HG02798 (cell line): ENCODE measurements around the gene AXIN1.

ENCODE experiments used
- ATAC-seq: cut with Tn5 transposase; IDR thresholded peaks from one replicate; pipeline ENCODE4 v1.9.1; 2021; ENCODE audit warnings: mild to moderate bottlenecking; ENCODE audit not compliant: unreplicated experiment, poor library complexity

The AXIN1 gene

DNA sequence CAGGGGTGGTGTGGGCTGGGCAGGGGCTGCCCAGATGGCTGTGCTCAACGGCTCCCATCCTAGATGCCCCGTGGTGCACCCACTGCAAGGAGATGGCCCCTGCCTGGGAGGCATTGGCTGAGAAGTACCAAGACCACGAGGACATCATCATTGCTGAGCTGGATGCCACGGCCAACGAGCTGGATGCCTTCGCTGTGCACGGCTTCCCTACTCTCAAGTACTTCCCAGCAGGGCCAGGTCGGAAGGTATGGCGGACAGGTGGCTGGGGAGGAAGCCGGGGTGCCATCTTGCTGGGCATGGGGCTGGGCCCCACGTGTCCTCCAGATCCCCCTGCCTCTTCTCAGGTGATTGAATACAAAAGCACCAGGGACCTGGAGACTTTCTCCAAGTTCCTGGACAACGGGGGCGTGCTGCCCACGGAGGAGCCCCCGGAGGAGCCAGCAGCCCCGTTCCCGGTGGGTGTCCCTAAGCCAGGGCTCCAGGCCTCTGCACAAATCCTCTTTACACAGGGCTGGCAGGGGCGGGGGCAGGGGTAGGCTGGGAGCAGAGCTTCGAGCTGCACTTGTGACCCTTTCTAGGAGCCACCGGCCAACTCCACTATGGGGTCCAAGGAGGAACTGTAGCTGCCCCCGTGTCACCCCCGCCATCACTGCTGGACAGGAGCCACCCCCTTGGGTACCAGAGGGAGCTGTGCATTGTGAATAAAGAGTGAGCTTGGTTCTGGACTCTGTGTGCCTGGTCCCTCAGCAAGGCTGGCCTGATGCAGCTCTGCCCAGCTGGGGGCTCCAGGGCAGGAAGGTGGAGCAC is 65.8 kb downstream of the AXIN1 start:
- ATAC-seq: no peak

DNA sequence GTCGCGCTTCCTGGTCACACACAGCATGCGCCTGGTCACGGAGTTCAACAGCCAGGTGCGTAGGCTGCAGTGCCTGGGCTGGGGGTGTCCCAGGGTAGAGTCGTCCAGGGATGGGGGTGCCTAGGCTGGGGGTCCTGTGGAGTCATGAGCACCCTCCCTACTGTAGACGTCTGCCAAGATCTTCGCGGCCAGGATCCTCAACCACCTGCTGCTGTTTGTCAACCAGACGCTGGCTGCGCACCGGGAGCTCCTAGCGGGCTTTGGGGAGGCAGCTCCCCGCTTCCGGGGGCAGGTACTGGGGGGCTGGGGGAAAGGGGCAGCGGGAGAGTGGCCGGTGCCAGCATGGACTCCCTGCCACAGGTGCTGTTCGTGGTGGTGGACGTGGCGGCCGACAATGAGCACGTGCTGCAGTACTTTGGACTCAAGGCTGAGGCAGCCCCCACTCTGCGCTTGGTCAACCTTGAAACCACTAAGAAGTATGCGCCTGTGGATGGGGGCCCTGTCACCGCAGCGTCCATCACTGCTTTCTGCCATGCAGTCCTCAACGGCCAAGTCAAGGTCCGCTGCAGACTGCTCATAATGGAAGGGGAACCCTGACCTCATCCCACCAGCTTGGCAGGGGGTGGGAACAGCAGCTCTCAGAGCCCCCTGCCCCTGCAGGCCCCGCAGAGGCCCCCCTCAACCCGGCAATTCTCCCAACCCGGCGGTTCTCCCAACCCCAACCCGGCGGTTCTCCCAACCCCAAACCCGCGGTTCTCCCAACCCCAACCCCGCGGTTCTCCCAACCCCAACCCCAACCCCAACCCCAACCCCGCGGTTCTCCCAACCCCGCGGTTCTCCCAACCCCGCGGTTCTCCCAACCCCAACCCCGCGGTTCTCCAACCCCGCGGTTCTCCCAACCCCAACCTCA is 67.1 kb downstream of the AXIN1 start:
- no peak for ATAC-seq

DNA sequence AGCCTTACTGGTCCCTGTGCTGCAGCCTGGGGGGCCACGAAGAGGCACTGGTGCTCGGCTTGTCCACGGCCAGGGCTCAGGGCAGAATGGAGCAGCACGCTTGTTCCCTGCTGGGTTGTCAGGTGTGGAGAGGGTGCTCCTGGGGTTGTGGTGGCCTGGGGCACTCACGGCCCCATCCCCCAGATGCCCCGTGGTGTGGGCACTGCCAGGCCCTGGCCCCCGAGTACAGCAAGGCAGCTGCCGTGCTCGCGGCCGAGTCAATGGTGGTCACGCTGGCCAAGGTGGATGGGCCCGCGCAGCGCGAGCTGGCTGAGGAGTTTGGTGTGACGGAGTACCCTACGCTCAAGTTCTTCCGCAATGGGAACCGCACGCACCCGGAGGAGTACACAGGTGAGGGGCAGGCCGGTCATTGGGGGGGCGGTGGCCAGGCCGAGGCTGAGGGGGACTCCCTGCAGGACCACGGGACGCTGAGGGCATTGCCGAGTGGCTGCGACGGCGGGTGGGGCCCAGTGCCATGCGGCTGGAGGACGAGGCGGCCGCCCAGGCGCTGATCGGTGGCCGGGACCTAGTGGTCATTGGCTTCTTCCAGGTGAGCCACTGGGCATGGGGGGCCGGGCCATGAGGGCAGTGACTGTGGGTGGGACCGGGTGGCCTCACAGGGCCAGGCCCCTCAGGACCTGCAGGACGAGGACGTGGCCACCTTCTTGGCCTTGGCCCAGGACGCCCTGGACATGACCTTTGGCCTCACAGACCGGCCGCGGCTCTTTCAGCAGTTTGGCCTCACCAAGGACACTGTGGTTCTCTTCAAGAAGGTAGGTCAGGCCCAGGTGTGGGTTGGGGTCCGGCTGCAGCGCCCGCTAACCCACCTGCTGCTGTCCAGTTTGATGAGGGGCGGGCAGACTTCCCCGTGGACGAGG is 68.1 kb downstream of the AXIN1 start:
- ATAC-seq: no peak

DNA sequence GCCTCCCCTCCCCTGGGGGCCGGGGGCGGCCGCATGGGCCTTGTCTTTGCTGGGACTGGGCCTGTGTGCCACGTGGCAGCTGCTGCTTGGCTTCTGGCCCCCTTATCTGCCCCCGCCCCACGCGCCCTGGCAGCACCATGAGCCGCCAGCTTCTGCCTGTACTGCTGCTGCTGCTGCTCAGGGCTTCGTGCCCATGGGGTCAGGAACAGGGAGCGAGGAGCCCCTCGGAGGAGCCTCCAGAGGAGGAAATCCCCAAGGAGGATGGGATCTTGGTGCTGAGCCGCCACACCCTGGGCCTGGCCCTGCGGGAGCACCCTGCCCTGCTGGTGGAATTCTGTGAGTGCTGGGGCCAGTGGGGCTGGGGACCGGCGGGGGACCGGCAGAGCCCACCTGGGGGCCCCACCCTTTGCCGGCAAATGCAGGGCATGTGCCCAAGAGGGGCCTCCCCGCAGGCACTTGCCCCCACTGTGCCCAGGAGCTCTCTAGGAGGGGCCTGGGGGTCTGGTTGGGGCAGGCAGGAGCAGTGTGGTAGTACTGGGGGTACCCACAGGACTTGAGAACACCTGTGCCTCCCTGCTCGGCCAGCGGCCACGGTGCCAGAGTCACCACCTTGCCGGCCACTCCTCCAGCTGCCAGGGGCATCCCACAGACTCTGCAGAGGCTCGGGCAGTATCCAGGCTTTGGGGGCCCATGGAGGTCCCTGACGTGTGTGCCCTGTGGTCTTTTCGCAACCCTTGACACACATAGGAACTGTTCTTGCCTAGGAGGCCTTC is 69.3 kb downstream of the AXIN1 start, which contains the start of gene PDIA2:
Gene PDIA2, plus strand, starts transcription at position 132 of the 773 bp plus-strand sequence. Its CDS starts 6 bp downstream, at position 138.
- no peak for ATAC-seq

DNA sequence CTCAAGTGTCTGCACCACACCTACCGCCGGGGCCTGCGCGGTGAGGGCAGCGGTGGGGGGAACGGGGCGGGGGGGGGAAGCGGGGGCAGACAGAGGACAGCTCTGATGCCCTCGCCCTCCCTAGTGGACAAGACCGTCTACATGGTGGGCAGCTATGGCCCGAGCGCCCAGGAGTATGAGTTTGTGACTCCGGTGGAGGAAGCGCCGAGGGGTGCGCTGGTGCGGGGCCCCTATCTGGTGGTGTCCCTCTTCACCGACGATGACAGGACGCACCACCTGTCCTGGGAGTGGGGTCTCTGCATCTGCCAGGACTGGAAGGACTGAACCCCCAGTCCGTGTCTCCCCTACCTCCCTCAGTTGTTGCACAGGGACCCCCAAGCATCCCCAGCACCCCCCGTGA is 70.0 kb downstream of the AXIN1 start:
- no peak for ATAC-seq

DNA sequence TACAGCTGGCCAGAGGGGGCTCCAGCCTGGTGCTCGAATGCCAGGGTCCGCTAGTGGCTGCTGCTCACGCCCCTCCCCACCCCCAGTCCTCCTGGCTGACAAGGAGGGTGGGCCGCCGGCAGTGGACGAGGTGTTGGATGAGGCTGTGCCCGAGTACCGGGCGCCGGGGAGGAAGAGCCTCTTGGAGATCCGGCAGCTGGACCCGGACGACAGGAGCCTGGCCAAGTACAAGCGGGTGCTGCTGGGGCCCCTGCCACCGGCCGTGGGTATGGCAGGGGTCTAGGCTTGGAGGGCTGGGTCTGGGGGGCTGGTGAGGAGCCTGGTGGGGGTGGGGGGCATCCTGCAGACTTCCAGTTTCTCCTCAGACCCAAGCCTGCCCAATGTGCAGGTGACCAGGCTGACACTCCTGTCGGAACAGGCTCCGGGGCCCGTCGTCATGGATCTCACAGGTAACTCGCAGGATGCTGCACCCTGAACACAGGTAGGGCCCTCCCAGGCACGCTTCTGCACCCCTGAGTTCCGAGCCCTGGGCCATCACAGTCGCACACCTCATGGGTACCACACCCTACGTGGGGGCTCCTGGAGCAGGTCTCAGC is 70.8 kb downstream of the AXIN1 start:
- no peak for ATAC-seq

DNA sequence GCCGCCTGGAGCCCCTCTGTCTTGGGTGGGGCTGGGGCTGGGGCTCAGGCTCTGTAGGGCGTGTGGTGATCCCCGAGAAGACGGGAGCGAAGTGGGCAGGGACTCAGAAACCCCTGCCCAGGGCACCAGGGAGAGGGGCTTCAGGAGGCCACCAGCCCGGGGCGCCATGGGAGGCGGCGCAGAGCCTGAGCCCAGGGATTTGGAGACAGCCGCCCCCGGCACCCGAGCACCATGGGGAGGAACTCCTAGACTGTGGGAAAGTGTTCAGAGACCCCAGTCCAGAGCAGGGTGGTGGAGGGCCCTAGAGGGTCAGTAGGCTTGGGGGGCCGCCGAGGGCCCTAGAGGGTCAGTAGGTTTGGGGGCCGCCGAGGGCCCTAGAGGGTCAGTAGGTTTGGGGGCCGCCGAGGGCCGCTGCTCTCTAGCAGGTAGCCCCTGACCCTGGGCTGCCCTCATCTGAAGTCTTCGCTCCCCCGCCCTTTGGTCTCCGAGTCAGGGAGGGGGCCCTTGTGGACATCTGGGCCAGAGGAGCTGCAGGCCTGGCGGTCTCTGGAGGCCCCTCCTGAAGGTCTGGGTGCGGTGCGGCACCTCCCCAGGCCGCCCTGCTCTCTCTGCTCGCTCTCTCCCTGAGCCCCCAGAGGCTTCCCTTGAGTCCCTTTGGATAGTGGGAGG is 71.4 kb downstream of the AXIN1 start:
- no peak for ATAC-seq

DNA sequence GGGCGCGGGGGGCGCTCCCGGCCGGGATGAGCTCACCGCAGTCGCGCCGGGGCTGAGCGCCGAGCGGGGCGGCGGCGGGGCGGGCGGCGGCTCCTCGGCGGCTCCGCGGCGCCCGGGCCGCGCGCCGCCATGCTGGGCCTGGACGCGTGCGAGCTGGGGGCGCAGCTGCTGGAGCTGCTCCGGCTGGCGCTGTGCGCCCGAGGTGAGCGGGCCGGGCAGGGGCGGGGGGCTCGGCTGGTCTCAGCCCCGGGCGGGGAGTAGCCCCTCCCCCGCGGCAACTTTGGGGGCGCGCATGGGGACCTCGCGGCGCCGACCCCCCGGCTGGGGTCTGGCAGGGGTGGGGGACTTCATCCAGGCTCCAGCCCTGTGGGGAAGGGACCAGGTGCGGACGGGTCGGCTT is 72.0 kb downstream of the AXIN1 start, which contains the start of gene ARHGDIG:
Gene ARHGDIG, plus strand, starts transcription at position 40 of the 400 bp plus-strand sequence. Its CDS starts 90 bp downstream, at position 130.
- no peak for ATAC-seq

DNA sequence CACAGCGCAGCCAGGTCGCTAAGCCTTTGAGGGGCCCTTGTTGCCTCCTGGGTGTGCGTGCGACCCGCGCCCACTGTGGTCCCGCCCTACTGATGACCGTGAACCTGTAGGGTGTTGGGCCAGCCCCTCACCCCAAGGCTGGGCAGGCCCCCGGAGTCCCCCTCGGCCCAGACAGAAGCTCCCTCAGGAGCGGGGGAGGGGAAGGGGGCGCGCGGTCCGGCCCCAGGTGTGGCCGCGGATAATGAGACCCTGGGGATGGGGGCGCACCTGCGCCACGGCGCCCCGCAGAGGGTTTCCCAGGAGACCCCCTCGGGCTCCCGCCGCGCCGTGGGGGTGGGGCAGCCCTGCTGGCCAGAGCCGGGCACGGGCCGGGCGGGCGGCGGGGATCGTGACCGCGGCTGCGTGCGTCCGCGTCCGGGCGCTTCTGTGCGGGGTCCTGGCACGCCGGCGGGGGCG is 72.5 kb downstream of the AXIN1 start:
- ATAC-seq: no peak

DNA sequence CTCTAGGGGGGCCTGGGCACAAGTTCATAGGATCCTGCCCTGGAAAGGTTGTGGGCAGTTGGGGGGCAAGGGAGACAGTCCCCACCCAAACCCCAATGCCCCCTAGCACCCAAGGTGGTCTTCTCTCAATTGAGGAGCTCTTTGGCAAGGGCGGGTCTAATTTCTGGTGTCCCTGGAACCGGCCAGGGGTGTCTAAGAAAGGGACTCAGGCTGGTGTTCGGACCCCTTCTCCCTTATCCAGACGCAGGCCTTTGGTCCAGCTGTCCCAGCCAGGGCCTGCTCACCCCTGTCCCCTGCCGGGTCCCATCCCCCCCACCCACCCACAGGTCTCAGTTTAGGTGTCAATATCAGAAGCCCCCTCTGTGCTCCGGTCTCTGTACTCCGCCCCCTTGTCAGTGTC is 73.0 kb downstream of the AXIN1 start:
- ATAC-seq: no peak

DNA sequence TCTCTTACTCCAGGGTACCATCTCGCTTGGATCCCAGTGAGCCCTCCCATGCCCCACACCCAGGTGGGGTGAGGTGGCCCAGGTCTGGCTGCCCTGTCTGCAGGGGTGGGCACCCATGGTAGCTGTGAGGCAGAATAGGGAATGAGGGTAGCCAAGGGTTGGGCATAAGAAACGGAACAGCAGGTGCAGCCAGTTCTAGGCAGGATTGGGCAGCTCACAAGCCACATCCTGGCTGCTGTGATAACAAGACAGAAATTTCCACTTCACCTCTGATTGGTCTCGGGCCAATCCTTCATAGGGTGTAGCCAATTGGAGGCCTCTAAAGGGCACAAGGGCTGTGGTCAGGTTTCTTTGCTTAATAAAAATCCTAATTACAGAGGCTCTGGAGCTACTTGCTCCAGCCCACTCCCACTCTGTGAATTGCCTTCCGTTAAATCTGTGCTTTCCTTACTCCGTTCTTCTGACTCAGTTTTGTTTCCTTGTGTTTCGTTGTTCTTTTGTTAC is 73.6 kb downstream of the AXIN1 start:
- no peak for ATAC-seq

DNA sequence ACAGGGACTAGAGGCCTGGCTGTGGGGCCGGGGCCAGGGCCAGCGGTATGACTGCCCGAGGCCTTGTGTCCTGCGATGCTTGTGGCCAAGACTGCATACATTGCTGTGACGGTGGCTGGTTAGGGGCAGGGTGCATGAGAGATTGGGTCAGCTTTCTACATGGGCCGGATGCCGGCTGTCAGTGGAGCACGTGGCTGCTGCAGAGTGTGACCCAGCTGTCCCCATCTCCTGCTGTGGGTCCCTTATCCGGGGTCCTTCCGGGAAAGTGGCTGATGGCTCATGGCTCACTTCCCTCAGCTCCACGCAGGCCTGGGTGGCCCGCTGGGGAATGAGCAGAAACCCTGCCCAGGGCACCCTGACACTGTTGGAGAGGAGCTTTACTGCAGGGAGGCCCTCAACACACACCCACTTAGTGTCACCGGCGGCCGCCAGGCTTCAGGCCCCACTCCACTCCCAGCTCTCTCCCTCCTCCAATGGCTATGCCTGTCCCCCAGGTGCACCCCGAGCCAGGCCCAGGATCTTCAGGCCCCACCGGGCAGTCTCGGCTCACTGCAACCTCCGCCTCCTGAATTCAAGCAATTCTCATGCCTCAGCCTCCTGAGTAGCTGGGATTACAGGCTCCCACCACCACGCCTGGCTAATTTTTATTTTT is 76.0 kb downstream of the AXIN1 start:
- no peak for ATAC-seq

DNA sequence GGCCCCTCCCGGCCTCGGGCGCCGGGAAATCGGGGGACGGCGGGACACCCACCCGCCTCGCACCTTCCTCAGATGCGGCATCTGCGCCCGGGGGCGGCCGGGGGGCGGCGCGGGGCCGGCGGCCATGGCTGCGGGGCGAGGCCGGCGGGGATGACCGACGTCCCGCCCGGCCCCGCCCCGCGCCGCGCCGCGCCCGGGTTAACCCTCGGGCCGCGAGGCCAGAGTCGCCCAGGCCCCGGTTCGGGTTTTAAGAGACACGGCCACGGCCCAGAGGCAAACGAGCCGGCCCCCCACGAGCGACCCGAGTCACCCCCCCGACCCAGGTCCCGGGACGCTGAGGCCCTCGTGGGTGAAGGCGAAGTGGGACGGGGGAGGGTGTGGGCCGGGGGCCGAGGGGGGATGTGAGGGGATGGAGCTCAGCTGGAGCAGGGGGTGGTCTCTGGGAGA is 76.7 kb downstream of the AXIN1 start, which contains the start of gene RGS11:
Gene RGS11, minus strand, starts transcription at position 159 of the 447 bp plus-strand sequence. Its CDS starts 33 bp downstream, at position 126.
- no peak for ATAC-seq

DNA sequence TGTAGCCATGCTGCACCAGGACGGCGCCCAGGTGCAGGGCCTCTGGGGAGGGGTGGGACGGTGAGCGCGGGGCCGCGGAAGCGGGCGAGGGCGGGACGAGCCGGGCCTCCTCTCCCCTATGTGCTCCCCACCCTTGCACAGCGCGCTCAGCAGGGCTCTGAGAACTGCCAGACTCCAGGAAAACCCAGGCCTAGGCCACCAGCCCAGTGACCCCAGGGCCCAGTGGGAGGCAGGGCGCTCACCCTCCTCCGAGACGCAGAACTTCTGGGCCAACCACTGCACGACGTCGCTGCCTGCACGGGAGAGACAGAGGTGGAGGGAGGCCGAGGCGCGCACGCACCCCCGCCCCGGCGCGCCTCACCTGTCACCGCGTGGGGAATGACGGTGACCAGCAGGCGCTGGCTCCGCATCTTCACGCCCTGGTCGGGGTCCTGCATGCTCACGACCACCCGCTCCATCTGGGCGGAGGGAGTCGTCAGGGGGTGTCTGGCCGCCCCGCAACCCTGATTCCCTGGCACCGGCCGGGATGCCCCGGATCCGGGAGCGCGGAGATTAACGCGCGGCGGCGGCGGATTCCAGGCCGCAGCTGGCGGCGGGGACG is 77.4 kb downstream of the AXIN1 start:
- ATAC-seq: no peak

DNA sequence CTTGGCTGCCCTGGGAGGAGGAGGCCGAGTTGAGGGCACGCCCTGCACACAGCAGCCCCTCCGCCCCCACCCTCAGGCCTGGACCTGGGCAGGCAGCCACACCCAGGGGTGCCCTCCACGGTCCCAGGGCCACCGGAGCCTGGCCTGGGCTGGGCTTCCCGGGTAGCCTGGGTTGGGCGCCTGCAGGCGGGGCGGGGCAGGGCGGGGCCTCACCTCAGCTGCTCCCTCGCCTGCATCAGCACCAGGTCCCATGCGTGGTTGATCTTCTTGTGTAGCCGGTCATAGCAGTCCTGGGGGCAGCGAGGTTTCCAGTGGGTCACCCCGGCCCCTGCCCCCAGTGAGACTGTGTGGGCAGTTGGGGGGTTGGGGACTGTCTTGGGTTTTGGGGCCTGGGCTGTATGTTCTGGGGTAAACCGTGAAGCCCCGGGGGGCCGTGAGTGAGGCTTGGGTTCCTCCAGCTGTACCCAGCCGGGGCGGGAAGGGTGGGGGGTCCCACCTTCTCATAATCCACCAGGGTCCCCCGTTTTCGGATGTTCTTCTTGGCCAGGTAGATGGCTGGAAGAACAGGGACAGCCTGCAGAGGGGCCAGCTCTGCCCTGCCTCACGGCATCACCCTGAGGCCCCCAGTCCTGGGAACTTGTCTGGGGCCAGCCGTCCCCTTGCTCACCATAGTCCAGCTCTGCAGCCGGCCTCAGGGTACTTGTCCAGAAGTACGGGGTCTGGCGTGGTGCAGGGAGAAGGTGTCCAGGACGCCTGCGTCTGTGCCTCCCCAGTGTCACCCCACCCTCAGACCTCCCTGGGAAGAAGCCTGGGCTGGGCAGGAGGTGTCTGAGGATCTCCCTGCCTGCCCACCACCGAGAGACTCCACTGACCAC is 78.7 kb downstream of the AXIN1 start:
- ATAC-seq: no peak
